Liver (tissue), 9 donors: ENCODE data around the gene PSMB2. TPM values are rescaled to one million over a fixed set of nuclear protein-coding genes. Genes with fewer than 3 reads are reported as not detected.

Experiments
- DNase-seq: peaks from one replicate; pipeline ENCODE4 v3.0.0-alpha.2; 2017; ENCODE audit warnings: low spot score
- H3K27ac ChIP-seq, 2 donors: one replicate each; pipeline ENCODE4 v1.7.0; 2013; ENCODE audit warnings: inconsistent platforms in 2 of 2, low read length in 2 of 2, control low read depth in 1 of 2, low read depth in 1 of 2, mild to moderate bottlenecking in 1 of 2
- H3K27me3 ChIP-seq, 4 donors: one replicate each; pipeline versions ENCODE4 v1.6.1 to v1.7.0; 2013; ENCODE audit warnings: low read length in 3 of 4, inconsistent platforms in 1 of 4, mild to moderate bottlenecking in 1 of 4, moderate library complexity in 1 of 4; ENCODE audit not compliant: control insufficient read depth in 4 of 4, insufficient read depth in 4 of 4
- H3K36me3 ChIP-seq, 4 donors: one replicate each; pipeline versions ENCODE4 v1.6.1 to v1.7.0; 2013; ENCODE audit warnings: low read length in 3 of 4, mild to moderate bottlenecking in 3 of 4, low read depth in 1 of 4, moderate library complexity in 1 of 4; ENCODE audit not compliant: control insufficient read depth in 4 of 4, insufficient read depth in 3 of 4
- H3K4me1 ChIP-seq, 4 donors: one replicate each; pipeline versions ENCODE4 v1.6.1 to v1.7.0; 2013; ENCODE audit warnings: low read length in 3 of 4, mild to moderate bottlenecking in 3 of 4, moderate library complexity in 1 of 4; ENCODE audit not compliant: control insufficient read depth in 4 of 4, insufficient read depth in 4 of 4
- H3K4me3 ChIP-seq, 3 donors: one replicate each; pipeline versions ENCODE4 v1.6.1 to v1.7.0; 2013; ENCODE audit warnings: low read length in 3 of 3, control low read depth in 1 of 3, low read depth in 1 of 3, mild to moderate bottlenecking in 1 of 3
- H3K9ac ChIP-seq, 2 donors: one replicate each; pipeline ENCODE4 v1.7.0; 2013; ENCODE audit warnings: low read length in 2 of 2, mild to moderate bottlenecking in 2 of 2, moderate library complexity in 2 of 2, control low read depth in 1 of 2, low read depth in 1 of 2
- H3K9me3 ChIP-seq, 4 donors: one replicate each; pipeline versions ENCODE4 v1.6.1 to v1.7.0; 2013; ENCODE audit warnings: low read length in 3 of 4; ENCODE audit not compliant: control insufficient read depth in 4 of 4
- EGR1 ChIP-seq, 2 donors: IDR thresholded peaks; 2 replicates each; pipeline ENCODE4 v1.6.1; 2016 to 2018; ENCODE audit warnings: antibody characterized with exemption in 2 of 2, low read depth in 2 of 2
- FOXA1 ChIP-seq: IDR thresholded peaks from 2 replicates; pipeline ENCODE4 v1.6.1; 2016; ENCODE audit warnings: antibody characterized with exemption
- FOXA2 ChIP-seq: IDR thresholded peaks from 2 replicates; pipeline ENCODE4 v1.6.1; 2016; ENCODE audit warnings: antibody characterized with exemption
- GABPA ChIP-seq, 2 donors: IDR thresholded peaks in 1 of 2; conservative IDR thresholded peaks in 1 of 2; 2 replicates each; pipeline ENCODE4 v1.6.1; 2016; ENCODE audit warnings: antibody characterized with exemption in 2 of 2, mild to moderate bottlenecking in 1 of 2, moderate library complexity in 1 of 2
- HNF4A ChIP-seq, 2 donors: conservative IDR thresholded peaks; 2 replicates each; pipeline ENCODE4 v1.6.1; 2016; ENCODE audit warnings: antibody characterized with exemption in 2 of 2, mild to moderate bottlenecking in 2 of 2
- HNF4G ChIP-seq: IDR thresholded peaks from 2 replicates; pipeline ENCODE4 v1.6.1; 2016; ENCODE audit warnings: antibody characterized with exemption
- MAX ChIP-seq: IDR thresholded peaks from 2 replicates; pipeline ENCODE4 v1.6.1; 2016; ENCODE audit warnings: antibody characterized with exemption
- NR2F2 ChIP-seq: IDR thresholded peaks from 2 replicates; pipeline ENCODE4 v1.6.1; 2016; ENCODE audit warnings: antibody characterized with exemption
- RAD21 ChIP-seq, 2 donors: IDR thresholded peaks; 2 replicates each; pipeline ENCODE4 v1.6.1; 2016; ENCODE audit warnings: antibody characterized with exemption in 2 of 2, mild to moderate bottlenecking in 2 of 2
- REST ChIP-seq: IDR thresholded peaks from 2 replicates; pipeline ENCODE4 v1.6.1; 2016; ENCODE audit warnings: antibody characterized with exemption, mild to moderate bottlenecking
- RXRA ChIP-seq, 2 donors: IDR thresholded peaks; 2 replicates each; pipeline ENCODE4 v1.6.1; 2017 to 2018; ENCODE audit warnings: antibody characterized with exemption in 2 of 2, mild to moderate bottlenecking in 1 of 2
- SP1 ChIP-seq: IDR thresholded peaks from 2 replicates; pipeline ENCODE4 v1.6.1; 2018; ENCODE audit warnings: antibody characterized with exemption, mild to moderate bottlenecking
- TAF1 ChIP-seq: conservative IDR thresholded peaks from 2 replicates; pipeline ENCODE4 v1.6.1; 2016; ENCODE audit warnings: antibody characterized with exemption, mild to moderate bottlenecking
- YY1 ChIP-seq: IDR thresholded peaks from 2 replicates; pipeline ENCODE4 v1.6.1; 2016; ENCODE audit warnings: antibody characterized with exemption, mild to moderate bottlenecking
- ZBTB33 ChIP-seq: IDR thresholded peaks from 2 replicates; pipeline ENCODE4 v1.6.1; 2016; ENCODE audit warnings: antibody characterized with exemption
- WGBS: extraction: QIAGEN DNeasy Blood & Tissue Kit; methylation state at CpG from one replicate; pipeline ENCODE4 v1.1.7; 2013; 5-methylcytosine and 5-hydroxymethylcytosine counted together
- polyA plus RNA-seq, 2 donors: library from polyadenylated mRNA; stranded (reverse) in 1 of 2; unstranded in 1 of 2; fragments of 200-250 nt in 1 of 2; fragments of >200 nt in 1 of 2; fragmentation: Nextera tagmentation in 1 of 2; extraction: Ambion mirVana in 1 of 2; gene quantifications; one replicate each; pipeline versions ENCODE4 v1.2.1 to v1.2.3, GENCODE V29; 2013 to 2015
- total RNA-seq, 2 donors: library from RNA; depleted of rRNA; stranded (reverse); fragments of >200 nt; gene quantifications; one replicate each; pipeline ENCODE4 v1.2.3, GENCODE V29; 2014
- TF ChIP-seq, protein P1 (sequence below): IDR thresholded peaks from 2 replicates; pipeline ENCODE4 v1.6.1; 2016; ENCODE audit warnings: antibody characterized with exemption
- TF ChIP-seq, protein P2 (sequence below): fragments of 150-350 bp; IDR thresholded peaks from 2 replicates; pipeline ENCODE4 v1.5.1; 2017; ENCODE audit warnings: improper control_type of control experiment, low read depth, low read length; ENCODE audit not compliant: missing input control
- donor health status: healthy.
- donor health status: healthy.
- donor health status: healthy.
- donor health status: healthy.
- donor health status: healthy.

PSMB2 gene
- total RNA-seq = 10 to 100 TPM; 19.1 to 34.7 TPM
- 10 to 100 TPM; 46.9 to 76.6 TPM for polyA plus RNA-seq

- Histone ChIP-seq H3K27ac (peak within 1 kb of the TSS; percentile 72 to 93), H3K4me3 (peak within 1 kb of the TSS; percentile 62 to 99 (median 90)), H3K9ac (peak within 1 kb of the TSS; percentile 87 to 96), H3K36me3 (no peaks in the 10 kb centered on the region), H3K4me1 (peaks cover 2 to 37% (median 33%) of the 10 kb centered on the region in 4 donors), H3K9me3 (no peaks in the 10 kb centered on the region), H3K27me3 (peaks cover 0 to 2% (median 0%) of the 10 kb centered on the region in 4 donors)
- TF ChIP-seq, protein P1, sequence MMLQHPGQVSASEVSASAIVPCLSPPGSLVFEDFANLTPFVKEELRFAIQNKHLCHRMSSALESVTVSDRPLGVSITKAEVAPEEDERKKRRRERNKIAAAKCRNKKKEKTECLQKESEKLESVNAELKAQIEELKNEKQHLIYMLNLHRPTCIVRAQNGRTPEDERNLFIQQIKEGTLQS = no peak
- no peak for TF ChIP-seq RAD21 (IDR thresholded peaks at IDR 0.05)
- TF ChIP-seq GABPA (IDR thresholded peaks at IDR 0.05 in 1 of 2, conservative IDR thresholded peaks at IDR 0.05 in 1 of 2) = peak in 1 of 2 donors; percentile 52
- TF ChIP-seq SP1 = peak; percentile 33
- TF ChIP-seq EGR1 (IDR thresholded peaks at IDR 0.05; ENCODE audit: low read depth in 2 of 2) = no peak
- no peak for TF ChIP-seq HNF4G
- TF ChIP-seq HNF4A (conservative IDR thresholded peaks at IDR 0.05) = peak in 1 of 2 donors; percentile 32
- peak; percentile 99 for TF ChIP-seq ZBTB33
- TF ChIP-seq TAF1 = peak; percentile 71
- TF ChIP-seq, protein P2, sequence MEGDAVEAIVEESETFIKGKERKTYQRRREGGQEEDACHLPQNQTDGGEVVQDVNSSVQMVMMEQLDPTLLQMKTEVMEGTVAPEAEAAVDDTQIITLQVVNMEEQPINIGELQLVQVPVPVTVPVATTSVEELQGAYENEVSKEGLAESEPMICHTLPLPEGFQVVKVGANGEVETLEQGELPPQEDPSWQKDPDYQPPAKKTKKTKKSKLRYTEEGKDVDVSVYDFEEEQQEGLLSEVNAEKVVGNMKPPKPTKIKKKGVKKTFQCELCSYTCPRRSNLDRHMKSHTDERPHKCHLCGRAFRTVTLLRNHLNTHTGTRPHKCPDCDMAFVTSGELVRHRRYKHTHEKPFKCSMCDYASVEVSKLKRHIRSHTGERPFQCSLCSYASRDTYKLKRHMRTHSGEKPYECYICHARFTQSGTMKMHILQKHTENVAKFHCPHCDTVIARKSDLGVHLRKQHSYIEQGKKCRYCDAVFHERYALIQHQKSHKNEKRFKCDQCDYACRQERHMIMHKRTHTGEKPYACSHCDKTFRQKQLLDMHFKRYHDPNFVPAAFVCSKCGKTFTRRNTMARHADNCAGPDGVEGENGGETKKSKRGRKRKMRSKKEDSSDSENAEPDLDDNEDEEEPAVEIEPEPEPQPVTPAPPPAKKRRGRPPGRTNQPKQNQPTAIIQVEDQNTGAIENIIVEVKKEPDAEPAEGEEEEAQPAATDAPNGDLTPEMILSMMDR = no peak
- TF ChIP-seq FOXA1 = peak; percentile 39
- TF ChIP-seq REST = peak; percentile 77
- TF ChIP-seq RXRA (IDR thresholded peaks at IDR 0.05) = peak; percentile 49 to 68
- peak; percentile 74 for TF ChIP-seq YY1
- peak; percentile 85 for TF ChIP-seq MAX
- peak; percentile 48 for TF ChIP-seq FOXA2
- TF ChIP-seq NR2F2 = peak; percentile 34
- under 1% methylated on average over 43 of the region's 43 CpGs for WGBS
- DNase-seq = peak; percentile 98
Measured at GRCh38 chr1:35641233-35641866, at the start of gene PSMB2. Gene PSMB2, minus strand, starts transcription at chr1:35641526. Its CDS starts 94 bp downstream, at chr1:35641432.
